ENCODE measurements around the gene CLDN7. TPM values are rescaled to one million over a fixed set of nuclear protein-coding genes. Genes with fewer than 3 reads are reported as not detected.

Gene CLDN7
- total RNA-seq, 1 experiment from 2014 or later, result 177 TPM

DNA sequence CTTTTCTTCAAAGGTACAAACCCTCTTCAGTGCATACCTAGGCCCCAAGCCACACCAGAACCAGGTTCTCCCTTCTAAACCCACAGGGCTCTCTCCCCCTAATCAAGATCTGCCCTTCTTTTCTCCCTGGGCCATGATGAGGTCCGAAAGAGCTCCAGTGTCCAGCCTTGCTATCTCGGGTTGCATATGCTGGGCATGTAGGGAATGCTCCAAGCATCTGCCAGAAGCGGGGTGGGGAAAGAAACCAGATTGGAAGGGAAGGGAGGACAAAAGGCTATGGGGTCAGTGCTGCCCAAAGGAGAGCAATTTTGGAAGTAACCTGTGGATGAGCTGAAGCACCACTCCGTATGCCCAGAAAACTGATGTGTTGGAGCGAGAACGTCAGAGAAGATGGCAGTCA is 13.1 kb downstream of the CLDN7 start:
- Histone ChIP-seq H3K14ac (ENCODE audit: insufficient read depth, low read length) (no peak overlapping the region), H3K18ac (ENCODE audit: insufficient read length, low read depth, low read length) (no peak overlapping the region), H3K9me3 (ENCODE audit: control insufficient read depth, low read depth, low read length) (no peaks in the 10 kb centered on the region), H4K5ac (ENCODE audit: insufficient read length, low read depth, low read length) (no peak overlapping the region), H4K91ac (ENCODE audit: insufficient read length, low read depth, low read length) (no peak overlapping the region), H3K4ac (ENCODE audit: low read depth, low read length) (no peak overlapping the region), H3K23ac (ENCODE audit: insufficient read length, low read depth, low read length) (no peak overlapping the region), H2BK20ac (ENCODE audit: low read depth, low read length, poor library complexity, severe bottlenecking) (no peak overlapping the region), H3K79me2 (ENCODE audit: insufficient read depth, low read length) (peaks cover 23% of the 10 kb centered on the region; the same call in 1 of the 2 replicates), H3K23me2 (ENCODE audit: insufficient read length, low read depth, low read length, poor library complexity, severe bottlenecking) (peaks cover 6% of the 10 kb centered on the region), H2BK5ac (ENCODE audit: insufficient read length, low read length) (no peak overlapping the region), H4K8ac (replicated peaks; ENCODE audit: insufficient read length, low read depth, low read length) (no peak overlapping the region), H2BK120ac (ENCODE audit: low read depth, low read length, poor library complexity, severe bottlenecking) (no peak overlapping the region), H3K4me1 (ENCODE audit: insufficient read depth, low read length) (no peaks in the 10 kb centered on the region; the same call in 1 of the 2 replicates), H2BK15ac (ENCODE audit: low read depth, low read length) (no peak overlapping the region), H2BK12ac (ENCODE audit: insufficient read length, low read depth, low read length) (no peak overlapping the region), H3K27me3 (ENCODE audit: insufficient read depth, low read length) (no peaks in the 10 kb centered on the region), H2AFZ (ENCODE audit: low read length) (no peak overlapping the region), H3K9ac (ENCODE audit: extremely low read depth, insufficient read length, low read length) (peak overlapping the region; percentile 16), H3K56ac (ENCODE audit: insufficient read length, low read depth, low read length) (no peak overlapping the region), H4K20me1 (ENCODE audit: control insufficient read depth, insufficient read depth, insufficient read length) (no peaks in the 10 kb centered on the region), H2AK5ac (ENCODE audit: insufficient read length, low read length) (no peak overlapping the region), H3K4me2 (ENCODE audit: insufficient read depth, insufficient read length, low read length) (no peak overlapping the region), H3K79me1 (ENCODE audit: insufficient read depth, low read depth, low read length, poor library complexity, severe bottlenecking) (peaks cover 13% of the 10 kb centered on the region), H3T11ph (ENCODE audit: low read length) (no peak overlapping the region), H3K27ac (ENCODE audit: insufficient read length, low read depth, low read length) (no peak overlapping the region)
- H3K4me1 Mint-ChIP-seq, result peaks cover 31 to 34% of the 10 kb centered on the region in 2 experiments
- H3K27me3 Mint-ChIP-seq (ENCODE audit: low read depth), result no peaks in the 10 kb centered on the region
- TF ChIP-seq, protein P1, sequence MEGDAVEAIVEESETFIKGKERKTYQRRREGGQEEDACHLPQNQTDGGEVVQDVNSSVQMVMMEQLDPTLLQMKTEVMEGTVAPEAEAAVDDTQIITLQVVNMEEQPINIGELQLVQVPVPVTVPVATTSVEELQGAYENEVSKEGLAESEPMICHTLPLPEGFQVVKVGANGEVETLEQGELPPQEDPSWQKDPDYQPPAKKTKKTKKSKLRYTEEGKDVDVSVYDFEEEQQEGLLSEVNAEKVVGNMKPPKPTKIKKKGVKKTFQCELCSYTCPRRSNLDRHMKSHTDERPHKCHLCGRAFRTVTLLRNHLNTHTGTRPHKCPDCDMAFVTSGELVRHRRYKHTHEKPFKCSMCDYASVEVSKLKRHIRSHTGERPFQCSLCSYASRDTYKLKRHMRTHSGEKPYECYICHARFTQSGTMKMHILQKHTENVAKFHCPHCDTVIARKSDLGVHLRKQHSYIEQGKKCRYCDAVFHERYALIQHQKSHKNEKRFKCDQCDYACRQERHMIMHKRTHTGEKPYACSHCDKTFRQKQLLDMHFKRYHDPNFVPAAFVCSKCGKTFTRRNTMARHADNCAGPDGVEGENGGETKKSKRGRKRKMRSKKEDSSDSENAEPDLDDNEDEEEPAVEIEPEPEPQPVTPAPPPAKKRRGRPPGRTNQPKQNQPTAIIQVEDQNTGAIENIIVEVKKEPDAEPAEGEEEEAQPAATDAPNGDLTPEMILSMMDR (conservative IDR thresholded peaks at IDR 0.05), result no peak
- peak overlapping the region in 2 of 3 experiments; percentile 17 to 33; a peak in 2 of 7 replicates for H3K27ac Mint-ChIP-seq
- H3K4me3 Mint-ChIP-seq, result peak overlapping the region; percentile 90 to 95; a peak in 4 of 5 replicates
- no peaks in the 10 kb centered on the region for H3K9me3 Mint-ChIP-seq
- H3K36me3 Mint-ChIP-seq (ENCODE audit: insufficient read depth in 1 of 3, low read depth in 3 of 3), result peaks cover 23 to 39% (median 33%) of the 10 kb centered on the region in 3 experiments
- no peak for DNase-seq
- no CpG with 5 or more reads among the region's 6 CpGs for WGBS (ENCODE audit: extremely low coverage, insufficient read length, low lambda C conversion rate)

All from H9 (cell line).